22Rv1 (cell line): ENCODE data around the gene D2HGDH.

Experiments
- CTCF ChIP-seq: fragments of 450-650 bp; IDR thresholded peaks from 2 replicates; pipeline ENCODE4 v1.5.1; 2017; ENCODE audit warnings: mild to moderate bottlenecking
- ZFX ChIP-seq: fragments of 450-650 bp; IDR thresholded peaks from 2 replicates; pipeline ENCODE4 v1.6.1; 2017; ENCODE audit warnings: antibody characterized with exemption, borderline replicate concordance

GRCh38 chr2:241736111-241736510 lies 1.7 kb downstream of the D2HGDH start:
- no peak for TF ChIP-seq CTCF
- no peak for TF ChIP-seq ZFX
